IPS-20b (cell line): ENCODE measurements around the gene EIF4B.

Source experiments
- H3K27ac ChIP-seq: one replicate; pipeline ENCODE4 v1.5.1; 2013; ENCODE audit warnings: low read length
- H3K27me3 ChIP-seq: 2 replicates; pipeline ENCODE4 v1.6.1; 2013; ENCODE audit warnings: mild to moderate bottlenecking, low read length, inconsistent platforms; ENCODE audit not compliant: insufficient read depth
- H3K36me3 ChIP-seq: 2 replicates; pipeline ENCODE4 v1.6.1; 2013; ENCODE audit warnings: low read depth, mild to moderate bottlenecking, inconsistent platforms, low read length, moderate library complexity; ENCODE audit not compliant: insufficient read depth
- H3K4me1 ChIP-seq: 2 replicates; pipeline ENCODE4 v1.6.1; 2013; ENCODE audit warnings: mild to moderate bottlenecking, control low read depth, inconsistent platforms, low read length, moderate library complexity; ENCODE audit not compliant: insufficient read depth
- H3K4me3 ChIP-seq: 2 replicates; pipeline ENCODE4 v1.5.1; 2013; ENCODE audit warnings: mild to moderate bottlenecking, low read length, inconsistent platforms
- H3K9ac ChIP-seq: 2 replicates; pipeline ENCODE4 v1.6.1; 2013; ENCODE audit warnings: low read depth, mild to moderate bottlenecking, inconsistent platforms, low read length, moderate library complexity
- H3K9me3 ChIP-seq: 2 replicates; pipeline ENCODE4 v1.6.1; 2013; ENCODE audit warnings: mild to moderate bottlenecking, low read depth, low read length, inconsistent platforms; ENCODE audit not compliant: insufficient read depth

The EIF4B gene, protein sequence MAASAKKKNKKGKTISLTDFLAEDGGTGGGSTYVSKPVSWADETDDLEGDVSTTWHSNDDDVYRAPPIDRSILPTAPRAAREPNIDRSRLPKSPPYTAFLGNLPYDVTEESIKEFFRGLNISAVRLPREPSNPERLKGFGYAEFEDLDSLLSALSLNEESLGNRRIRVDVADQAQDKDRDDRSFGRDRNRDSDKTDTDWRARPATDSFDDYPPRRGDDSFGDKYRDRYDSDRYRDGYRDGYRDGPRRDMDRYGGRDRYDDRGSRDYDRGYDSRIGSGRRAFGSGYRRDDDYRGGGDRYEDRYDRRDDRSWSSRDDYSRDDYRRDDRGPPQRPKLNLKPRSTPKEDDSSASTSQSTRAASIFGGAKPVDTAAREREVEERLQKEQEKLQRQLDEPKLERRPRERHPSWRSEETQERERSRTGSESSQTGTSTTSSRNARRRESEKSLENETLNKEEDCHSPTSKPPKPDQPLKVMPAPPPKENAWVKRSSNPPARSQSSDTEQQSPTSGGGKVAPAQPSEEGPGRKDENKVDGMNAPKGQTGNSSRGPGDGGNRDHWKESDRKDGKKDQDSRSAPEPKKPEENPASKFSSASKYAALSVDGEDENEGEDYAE

DNA sequence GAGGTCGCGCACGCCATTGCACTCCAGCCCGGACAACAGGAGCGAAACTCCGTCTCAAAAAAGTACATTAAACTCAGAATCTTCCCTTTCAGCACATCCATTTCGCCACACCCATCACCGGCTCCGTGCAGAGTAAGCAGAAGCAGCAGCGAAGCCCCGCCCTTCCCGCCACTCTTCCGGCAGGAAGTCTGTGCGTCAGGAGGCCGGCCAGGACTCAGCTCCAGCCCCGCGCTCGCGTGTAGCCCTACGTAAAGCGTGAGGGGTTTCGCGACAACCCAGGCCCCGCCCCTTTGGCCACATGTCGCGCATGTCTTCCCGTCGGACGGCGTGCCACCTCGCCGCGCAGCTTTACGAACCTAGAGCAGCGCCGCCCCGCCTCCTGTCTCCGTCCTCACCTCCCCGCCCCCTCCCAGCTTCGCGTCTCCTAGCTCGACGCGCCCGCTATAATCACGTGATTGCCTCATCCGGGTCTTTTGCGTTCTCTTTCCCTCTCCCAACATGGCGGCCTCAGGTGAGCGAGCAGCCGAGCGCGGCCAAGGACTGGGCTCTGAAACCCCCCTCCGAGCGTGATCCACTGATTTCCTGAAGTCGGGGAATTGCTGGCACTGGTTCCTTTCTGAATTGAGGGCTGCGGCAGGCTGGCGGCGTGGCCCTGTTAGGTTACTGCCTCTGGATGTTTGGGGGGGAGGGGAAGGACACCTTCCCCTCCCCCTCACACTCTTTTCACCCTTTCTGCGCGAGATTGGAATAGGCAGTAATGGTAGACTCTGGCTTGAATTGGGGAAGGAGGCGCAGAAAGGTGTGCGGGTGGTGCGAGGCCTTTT, at the start of gene EIF4B:
EIF4B (plus strand) TSS at position 471 of the 824 bp plus-strand sequence; CDS start at position 499, 28 bp downstream.
- Histone ChIP-seq H3K36me3 (peaks cover 39% of the 10 kb centered on the region), H3K4me1 (peaks cover 31% of the 10 kb centered on the region; the same call in 1 of the 2 replicates), H3K27me3 (no peaks in the 10 kb centered on the region), H3K27ac (peak within 1 kb of the TSS; percentile 99), H3K4me3 (peak within 1 kb of the TSS; percentile 94), H3K9me3 (no peaks in the 10 kb centered on the region), H3K9ac (peak within 1 kb of the TSS; percentile 100)

GRCh38 chr12:52956987-52957386, 49.3 kb upstream of the EIF4B start:
- Histone ChIP-seq H3K27ac (no peak overlapping the region), H3K9me3 (no peaks in the 10 kb centered on the region), H3K36me3 (peaks cover 16% of the 10 kb centered on the region), H3K9ac (no peak overlapping the region), H3K4me1 (peaks cover 2% of the 10 kb centered on the region; the same call in 1 of the 2 replicates), H3K4me3 (no peak overlapping the region), H3K27me3 (no peaks in the 10 kb centered on the region)

GRCh38 chr12:52964556-52965336, 41.5 kb upstream of the EIF4B start:
- Histone ChIP-seq H3K36me3 (no peaks in the 10 kb centered on the region), H3K4me3 (peak overlapping the region; percentile 50), H3K4me1 (no peaks in the 10 kb centered on the region), H3K9me3 (no peaks in the 10 kb centered on the region), H3K27ac (no peak overlapping the region), H3K9ac (peak overlapping the region; percentile 64; the same call in 1 of the 2 replicates), H3K27me3 (peaks cover 25% of the 10 kb centered on the region)

DNA sequence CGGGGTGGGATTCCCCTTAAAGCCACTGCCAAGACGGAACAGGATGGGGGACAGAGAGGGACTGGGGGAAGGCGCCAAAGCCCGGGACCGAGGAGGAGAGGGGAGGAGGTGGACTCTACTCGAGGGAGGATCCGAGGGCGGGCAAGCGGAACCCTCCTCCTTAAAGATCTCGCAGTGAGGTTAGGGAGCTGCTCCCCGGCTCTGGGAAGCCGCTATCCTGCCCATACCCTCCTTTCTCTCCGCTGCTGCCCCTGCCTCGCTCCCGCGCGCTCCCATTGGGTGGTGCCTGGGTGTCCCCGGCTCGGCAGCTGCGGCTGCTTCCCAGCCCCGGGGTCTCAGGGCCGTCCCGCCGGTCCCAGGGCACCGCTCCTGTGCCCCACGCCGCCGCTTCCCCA, 40.9 kb upstream of the EIF4B start:
- Histone ChIP-seq H3K9me3 (no peaks in the 10 kb centered on the region), H3K9ac (peak overlapping the region; percentile 64; the same call in 1 of the 2 replicates), H3K27me3 (peaks cover 25% of the 10 kb centered on the region), H3K4me3 (peak overlapping the region; percentile 50), H3K27ac (no peak overlapping the region), H3K4me1 (no peaks in the 10 kb centered on the region), H3K36me3 (no peaks in the 10 kb centered on the region)

- Histone ChIP-seq H3K36me3 (no peaks in the 10 kb centered on the region), H3K27ac (no peak overlapping the region), H3K9ac (no peak overlapping the region), H3K27me3 (peaks cover 23% of the 10 kb centered on the region), H3K4me3 (no peak overlapping the region), H3K9me3 (no peaks in the 10 kb centered on the region), H3K4me1 (peaks cover 7% of the 10 kb centered on the region; the same call in 1 of the 2 replicates)
Observed at GRCh38 chr12:52969166-52969795, 37.0 kb upstream of the EIF4B start.

DNA sequence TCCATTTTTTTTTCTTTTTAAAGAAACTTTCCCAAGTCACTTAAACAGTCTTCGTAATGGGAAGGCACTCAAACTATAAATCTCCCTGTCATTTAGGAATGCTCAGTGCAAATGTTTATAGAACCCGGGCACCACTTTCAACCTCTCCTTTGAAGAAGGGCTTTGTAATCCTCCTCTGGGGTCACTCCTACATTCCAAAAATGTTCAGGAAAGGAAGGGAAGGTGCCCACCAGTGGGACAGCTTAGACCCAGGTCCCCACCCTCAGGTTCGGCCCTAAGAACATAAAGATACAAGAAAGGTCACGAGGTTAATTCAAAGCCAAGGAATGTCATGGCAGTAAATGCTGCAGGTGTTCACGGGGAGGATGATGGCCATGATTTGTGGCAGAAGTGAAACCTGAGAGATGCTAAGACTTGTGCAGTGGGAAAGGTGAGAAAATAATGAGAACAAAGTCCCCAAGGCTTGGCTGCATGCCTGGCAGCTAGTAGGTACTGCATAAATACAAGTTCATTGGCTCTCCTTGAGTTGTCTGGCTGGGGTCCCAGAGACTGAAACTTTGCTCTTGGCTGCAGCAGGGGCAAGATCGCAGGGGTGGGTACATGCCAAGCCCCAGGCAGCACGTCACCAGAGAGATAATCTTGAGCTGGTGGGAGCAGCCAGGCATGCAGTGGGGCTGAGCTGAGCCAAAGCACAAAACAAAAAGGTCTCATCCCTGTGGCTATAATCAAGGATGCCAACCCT, 36.3 kb upstream of the EIF4B start:
- no peak overlapping the region for H3K9ac ChIP-seq
- H3K4me1 ChIP-seq = peaks cover 7% of the 10 kb centered on the region; the same call in 1 of the 2 replicates
- peaks cover 15% of the 10 kb centered on the region for H3K27me3 ChIP-seq
- H3K27ac ChIP-seq = no peak overlapping the region
- H3K4me3 ChIP-seq = no peak overlapping the region
- no peaks in the 10 kb centered on the region for H3K36me3 ChIP-seq
- no peaks in the 10 kb centered on the region for H3K9me3 ChIP-seq

DNA sequence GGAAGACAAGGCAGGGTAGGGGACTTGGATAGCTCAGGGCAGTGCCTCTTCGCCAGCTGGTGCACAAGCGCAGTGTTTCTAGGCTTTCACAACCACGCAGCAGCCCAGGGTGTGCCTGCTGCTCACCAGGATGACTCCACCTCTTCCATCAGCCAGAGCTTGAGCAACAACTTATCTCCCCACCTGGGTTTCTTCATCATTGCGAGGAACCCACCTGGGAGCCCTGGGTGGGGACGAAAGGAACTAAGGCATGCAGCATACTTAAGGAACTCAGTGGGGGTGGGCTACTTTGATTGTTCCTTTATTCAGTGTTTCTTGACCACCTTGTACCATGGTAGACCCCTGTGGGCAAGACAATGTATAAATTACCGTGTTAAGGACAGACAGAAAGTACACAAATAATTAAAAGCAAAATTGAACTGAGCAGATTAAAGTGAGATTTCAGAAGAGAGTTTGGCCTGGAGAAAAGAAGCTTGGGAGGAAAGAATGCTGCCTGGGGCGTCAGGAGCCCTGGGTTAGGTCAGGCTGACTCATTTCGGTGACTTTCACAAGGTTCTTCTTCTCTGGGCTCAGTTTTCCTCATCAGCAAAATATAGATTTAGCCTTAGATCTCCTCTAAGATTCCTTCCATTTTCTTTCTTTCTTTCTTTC, 34.5 kb upstream of the EIF4B start:
- Histone ChIP-seq H3K27ac (no peak overlapping the region), H3K4me3 (no peak overlapping the region)

GRCh38 chr12:52975204-52975603, 31.1 kb upstream of the EIF4B start:
- Histone ChIP-seq H3K9ac (no peak overlapping the region), H3K36me3 (no peaks in the 10 kb centered on the region), H3K27me3 (no peaks in the 10 kb centered on the region), H3K4me3 (no peak overlapping the region), H3K4me1 (peaks cover 11% of the 10 kb centered on the region; the same call in 1 of the 2 replicates), H3K27ac (no peak overlapping the region), H3K9me3 (no peaks in the 10 kb centered on the region)

More for the DNA sequence above, 34.5 kb upstream of the EIF4B start:
- Histone ChIP-seq H3K27me3 (no peaks in the 10 kb centered on the region), H3K9ac (no peak overlapping the region), H3K9me3 (no peaks in the 10 kb centered on the region), H3K36me3 (no peaks in the 10 kb centered on the region), H3K4me1 (peaks cover 11% of the 10 kb centered on the region; the same call in 1 of the 2 replicates)

DNA sequence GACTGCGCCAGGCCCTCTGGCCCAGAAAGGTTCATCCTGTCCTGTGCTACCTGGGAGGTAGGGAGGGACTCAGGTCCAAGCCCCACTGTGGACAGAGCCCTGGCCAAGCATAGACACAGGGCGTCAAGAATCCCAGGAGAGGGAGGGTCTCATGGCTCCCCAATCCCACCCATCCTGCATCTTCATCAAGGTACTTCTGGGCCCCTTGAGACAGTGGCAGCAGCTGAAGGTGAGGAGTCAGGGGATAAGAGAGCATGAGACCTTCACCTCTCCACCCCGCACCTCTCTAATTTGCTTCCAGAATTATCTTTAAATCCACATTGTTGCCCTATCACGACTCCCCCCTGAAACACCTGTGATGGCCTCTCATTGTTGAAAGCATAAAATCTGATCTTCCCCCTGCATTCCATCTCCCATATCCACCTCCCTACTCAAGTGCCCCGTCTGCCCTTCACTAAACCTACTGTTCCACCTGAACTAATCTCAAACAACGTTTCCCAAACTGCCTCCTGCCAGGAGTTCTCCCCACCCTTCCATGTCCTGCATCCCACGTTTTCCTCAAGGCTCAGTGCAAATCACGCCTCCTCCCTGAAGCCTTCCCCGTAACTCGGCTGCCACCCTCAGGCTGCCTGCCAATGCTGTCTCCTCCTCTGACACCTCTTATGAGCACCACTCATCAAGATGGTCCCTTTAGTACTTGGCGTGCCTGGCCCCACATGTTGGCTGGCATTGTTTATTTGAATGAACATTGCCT, 30.3 kb upstream of the EIF4B start:
- Histone ChIP-seq H3K4me1 (peaks cover 11% of the 10 kb centered on the region; the same call in 1 of the 2 replicates), H3K9me3 (no peaks in the 10 kb centered on the region), H3K27me3 (no peaks in the 10 kb centered on the region), H3K27ac (no peak overlapping the region), H3K36me3 (no peaks in the 10 kb centered on the region), H3K9ac (no peak overlapping the region), H3K4me3 (no peak overlapping the region)
